Measurements from ENCODE around the gene AKR1C3.

DNA sequence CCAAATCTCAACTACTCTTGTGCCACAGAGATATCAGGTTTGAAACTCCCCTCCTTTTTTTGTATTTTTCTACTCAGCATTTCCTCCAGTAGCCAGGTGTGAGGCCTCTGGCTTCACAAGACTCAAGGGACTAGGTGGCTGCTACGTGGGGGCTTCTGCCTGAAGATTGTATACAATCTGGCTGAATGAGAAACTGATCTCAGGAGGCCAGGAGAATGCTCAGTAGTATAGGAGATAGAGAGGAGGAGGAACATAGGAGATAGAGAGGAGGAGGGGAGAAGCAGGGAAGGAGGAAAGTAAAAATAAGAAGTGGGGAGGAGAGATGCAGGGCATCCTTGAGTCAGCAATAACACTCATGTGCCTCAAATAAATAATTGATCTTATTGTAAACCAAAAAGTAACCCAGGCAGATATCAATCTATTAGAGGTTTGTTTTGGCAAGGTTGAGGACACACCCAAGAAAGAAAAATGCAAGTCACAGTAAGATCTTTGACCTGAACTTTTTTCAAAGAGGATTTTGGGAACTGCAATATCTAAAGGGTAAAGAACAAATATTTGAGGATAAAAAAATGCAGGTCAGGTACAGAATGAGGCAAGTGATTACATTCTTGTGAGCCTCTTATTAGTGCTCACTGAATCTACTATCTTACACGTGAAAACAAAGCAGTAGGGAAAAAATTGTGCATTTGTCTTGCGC is 53.9 kb downstream of the AKR1C3 start:
- no peak for TF ChIP-seq CTCF (IDR thresholded peaks at IDR 0.05)
- no peak for TF ChIP-seq POLR2AphosphoS5 (IDR thresholded peaks at IDR 0.05; ENCODE audit: low read depth, low read length)

Measured in Panc1 (cell line).